SKM-1 (cell line): ENCODE results near the gene DMRT1.
"Not testable (repeated sequence)": the region's sequence is repeated elsewhere in the genome, so short reads cannot be mapped to it uniquely, and the experiment has no call there.

Experiments
- DNase-seq: peaks from one replicate; lab custom pipeline; 2025; ENCODE audit not compliant: unreplicated experiment; lab: John Stamatoyannopoulos, UW

DMRT1 gene

GRCh38 chr9:995781-996180 is 154.3 kb downstream of the DMRT1 start:
- no peak for DNase-seq

GRCh38 chr9:998299-999110 is 157.0 kb downstream of the DMRT1 start:
- not testable (repeated sequence) for DNase-seq

GRCh38 chr9:1001838-1002237 is 160.3 kb downstream of the DMRT1 start:
- DNase-seq: no peak

- DNase-seq: no peak
Measured at GRCh38 chr9:1002678-1003077, 161.2 kb downstream of the DMRT1 start.

- peak; percentile 59 for DNase-seq
Measured at GRCh38 chr9:1005043-1005667, 163.7 kb downstream of the DMRT1 start.

GRCh38 chr9:1007312-1007711 is 165.8 kb downstream of the DMRT1 start:
- no peak for DNase-seq

GRCh38 chr9:1008216-1008615 is 166.7 kb downstream of the DMRT1 start:
- no peak for DNase-seq

GRCh38 chr9:1009101-1009707 is 167.7 kb downstream of the DMRT1 start:
- peak; percentile 72 for DNase-seq

- DNase-seq: no peak
Measured at GRCh38 chr9:1013021-1013420, 171.5 kb downstream of the DMRT1 start.

- DNase-seq: no peak
Measured at GRCh38 chr9:1014225-1014624, 172.7 kb downstream of the DMRT1 start.

- no peak for DNase-seq
Measured at GRCh38 chr9:1014640-1015039, 173.1 kb downstream of the DMRT1 start.

GRCh38 chr9:1018121-1018520 is 176.6 kb downstream of the DMRT1 start:
- DNase-seq: no peak
